ENCODE data around the gene OR52K2.

DNA sequence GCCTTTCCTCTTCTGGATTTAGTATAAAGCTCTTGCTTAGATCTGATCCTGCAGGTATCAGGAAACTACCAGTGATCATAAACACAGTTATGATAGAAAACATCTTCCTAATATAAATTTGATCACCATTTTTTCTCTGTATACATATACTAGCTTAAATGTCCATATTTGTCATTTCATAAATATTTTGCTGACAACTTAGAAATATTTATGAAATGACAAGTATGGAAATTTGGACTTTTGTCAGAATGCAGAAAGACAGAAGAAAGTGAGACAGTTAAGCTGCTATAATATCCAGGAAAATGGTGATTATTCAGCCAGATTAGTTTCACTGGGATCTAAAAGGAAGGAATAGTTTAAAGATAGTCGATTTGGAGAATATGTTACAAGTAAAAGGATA is 32.8 kb upstream of the OR52K2 start:
- TF ChIP-seq POLR2A (IDR thresholded peaks at IDR 0.05; ENCODE audit: low read depth, low read length), result no peak
- TF ChIP-seq POLR2AphosphoS5 (IDR thresholded peaks at IDR 0.05; ENCODE audit: low read depth, low read length), result no peak
- no peak for TF ChIP-seq TAF1 (IDR thresholded peaks at IDR 0.05; ENCODE audit: borderline replicate concordance, low read depth, low read length)
